ENCODE measurements around the gene STAC2. TPM values are rescaled to one million over a fixed set of nuclear protein-coding genes. Genes with fewer than 3 reads are reported as not detected.

STAC2 gene
- total and polyA plus RNA-seq, 9 of the 15 experiments (the other 6 are each of a cell fraction or from before 2014, with no cell fraction given), result not detected

GRCh38 chr17:39244600-39245570, 19.1 kb upstream of the STAC2 start (continued):
- TF ChIP-seq ARID3A (IDR thresholded peaks at IDR 0.05; ENCODE audit: borderline replicate concordance, low read depth, low read length), result peak; percentile 83; the same call in 1 of the 2 replicates
- TF ChIP-seq ZNF609 (CRISPR knock-in tag; IDR thresholded peaks at IDR 0.05; ENCODE audit: borderline replicate concordance), result no peak
- TF ChIP-seq FUS (optimal IDR thresholded peaks at IDR 0.05; ENCODE audit: low read depth, low read length), result no peak
- no peak for TF ChIP-seq ARID4B (CRISPR knock-in tag; IDR thresholded peaks at IDR 0.05)
- TF ChIP-seq ZNF3 (CRISPR knock-in tag; IDR thresholded peaks at IDR 0.05), result no peak
- TF ChIP-seq FOXP4 (CRISPR knock-in tag; IDR thresholded peaks at IDR 0.05; ENCODE audit: borderline replicate concordance), result no peak
- TF ChIP-seq ATF3 (IDR thresholded peaks at IDR 0.05), result no peak; the same call in 1 of the 2 replicates
- TF ChIP-seq ATF3 (CRISPR knock-in tag; conservative IDR thresholded peaks at IDR 0.05), result no peak
- TF ChIP-seq NRF1 (conservative IDR thresholded peaks at IDR 0.05 in 1 of 2, IDR thresholded peaks at IDR 0.05 in 1 of 2), result no peak
- TF ChIP-seq ARID1B (IDR thresholded peaks at IDR 0.05), result no peak
- TF ChIP-seq CC2D1A (IDR thresholded peaks at IDR 0.05), result peak; percentile 62; the same call in 1 of the 2 replicates

Data from K562 (cell line).